Measurements from ENCODE around the gene ITGA6.

The ITGA6 gene

GRCh38 chr2:172467382-172467781 is 40.0 kb downstream of the ITGA6 start:
- DNase-seq = no peak

DNA sequence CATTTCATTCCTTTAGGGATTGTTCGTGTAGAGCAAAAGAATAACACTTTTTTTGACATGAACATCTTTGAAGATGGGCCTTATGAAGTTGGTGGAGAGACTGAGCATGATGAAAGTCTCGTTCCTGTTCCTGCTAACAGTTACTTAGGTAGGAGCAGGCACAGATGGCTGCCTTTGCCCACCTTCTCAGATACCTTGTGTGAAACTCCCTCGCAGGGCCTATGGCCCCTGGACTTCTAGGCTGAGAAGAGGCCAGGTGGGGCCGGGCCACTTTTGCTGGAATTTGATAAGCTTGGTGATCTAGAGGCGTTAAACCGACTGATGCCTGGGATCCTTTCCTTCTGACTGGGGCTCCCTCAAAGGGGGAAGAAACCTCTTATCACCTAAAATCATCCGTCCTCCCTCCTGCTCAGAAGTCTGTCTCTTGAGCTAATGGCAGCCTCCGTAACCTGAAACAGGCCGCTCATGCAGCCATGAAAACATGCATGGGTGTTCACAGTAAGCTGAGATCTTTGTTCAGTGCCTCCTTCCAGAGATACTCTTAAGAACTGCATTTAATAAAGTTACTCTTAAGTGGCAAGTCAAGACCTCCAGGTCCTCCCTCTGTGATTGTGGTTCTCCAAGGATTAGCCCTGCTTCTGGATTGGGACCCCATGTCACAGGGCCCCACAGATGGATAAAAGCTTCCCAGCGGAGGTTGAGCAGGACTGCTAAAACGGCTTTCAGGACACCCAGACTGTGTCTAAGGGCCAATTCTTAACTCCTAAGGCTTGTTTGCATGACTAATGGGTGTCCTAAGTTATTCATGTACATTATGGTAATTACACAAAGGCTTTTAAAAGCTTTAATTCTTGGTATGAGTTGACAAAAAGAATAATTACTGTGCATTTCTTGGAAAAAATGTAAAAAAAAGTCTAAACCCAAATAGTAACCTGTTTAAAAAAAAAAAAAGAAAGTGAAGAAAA is 43.9 kb downstream of the ITGA6 start:
- DNase-seq = no peak

GRCh38 chr2:172472446-172473033 is 45.2 kb downstream of the ITGA6 start:
- peak; percentile 56 for DNase-seq

DNA sequence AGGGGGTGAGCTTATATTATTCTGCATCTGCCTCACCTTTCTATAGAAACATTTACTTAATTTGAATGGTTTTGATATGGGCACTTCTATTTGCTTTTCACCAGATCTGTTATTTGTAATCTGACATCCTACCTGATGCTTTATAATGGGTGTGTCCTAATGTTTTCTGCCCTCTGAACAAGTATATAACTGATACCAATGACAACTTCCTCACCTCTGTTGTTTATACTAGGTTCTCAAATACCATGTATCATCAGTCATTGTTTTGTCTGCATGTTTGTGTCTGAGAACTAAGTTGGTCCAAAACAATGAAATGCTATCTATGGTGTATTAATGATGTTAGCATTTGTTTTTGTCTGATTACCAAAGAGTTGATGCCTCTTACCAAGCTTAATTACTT is 45.8 kb downstream of the ITGA6 start:
- DNase-seq = no peak

GRCh38 chr2:172478353-172478752 is 51.0 kb downstream of the ITGA6 start:
- DNase-seq = no peak

- peak; percentile 22 for DNase-seq
Observed at GRCh38 chr2:172480301-172481218, 53.2 kb downstream of the ITGA6 start.

DNA sequence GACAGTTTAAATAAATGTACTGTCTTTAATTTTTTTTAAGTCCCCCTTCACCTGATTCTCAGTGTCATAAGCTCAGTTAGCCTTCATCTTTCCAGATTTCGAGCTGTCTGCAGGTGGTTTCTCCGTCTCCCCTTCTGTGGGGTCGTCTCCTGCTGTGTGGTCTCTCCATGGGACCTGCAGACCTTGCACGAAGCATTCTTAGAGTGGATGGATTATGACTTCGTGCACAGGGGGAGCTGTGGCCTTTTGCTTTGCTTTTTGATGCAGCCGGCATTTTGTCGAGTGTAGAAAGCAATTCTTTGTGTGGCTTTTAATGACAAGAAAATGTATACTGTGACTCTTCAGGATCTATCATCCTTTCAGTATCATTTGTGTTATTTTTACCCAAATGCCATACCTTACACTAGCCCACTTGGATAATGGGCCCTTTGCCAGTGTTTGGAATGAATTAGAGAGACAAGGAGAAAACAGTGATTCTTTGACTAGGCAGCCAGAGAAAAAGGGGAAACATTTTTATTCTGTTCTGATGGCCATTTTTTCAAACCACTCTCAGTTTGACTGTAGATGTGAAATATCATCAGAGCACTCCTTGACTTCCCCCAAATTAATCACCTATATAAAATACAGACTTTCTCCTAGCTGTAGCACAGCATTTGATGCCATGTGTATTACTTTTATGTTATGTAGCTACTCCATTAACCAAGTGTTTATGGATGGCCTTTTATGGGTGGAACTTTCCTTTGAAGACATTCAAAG is 54.3 kb downstream of the ITGA6 start:
- DNase-seq = no peak

DNA sequence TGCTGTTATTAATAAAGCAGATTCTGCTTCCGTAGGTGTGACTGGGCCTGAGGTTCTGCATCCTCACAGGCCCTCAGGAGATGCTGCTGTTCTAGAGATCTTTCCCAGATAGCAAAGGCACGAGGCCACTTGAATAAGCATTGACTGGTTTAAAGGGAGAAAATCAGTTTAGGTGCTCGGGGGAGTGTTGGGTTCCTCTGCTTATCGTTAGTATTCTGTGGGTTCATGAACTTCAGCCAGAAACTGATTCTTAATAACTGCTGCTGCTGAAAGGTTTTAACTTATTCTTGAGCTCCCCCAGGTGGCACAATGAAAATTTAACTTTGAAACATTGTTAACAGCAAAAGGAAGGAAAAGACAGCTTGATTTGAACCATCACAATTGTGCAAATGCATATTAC is 56.9 kb downstream of the ITGA6 start:
- peak; percentile 34 for DNase-seq

DNA sequence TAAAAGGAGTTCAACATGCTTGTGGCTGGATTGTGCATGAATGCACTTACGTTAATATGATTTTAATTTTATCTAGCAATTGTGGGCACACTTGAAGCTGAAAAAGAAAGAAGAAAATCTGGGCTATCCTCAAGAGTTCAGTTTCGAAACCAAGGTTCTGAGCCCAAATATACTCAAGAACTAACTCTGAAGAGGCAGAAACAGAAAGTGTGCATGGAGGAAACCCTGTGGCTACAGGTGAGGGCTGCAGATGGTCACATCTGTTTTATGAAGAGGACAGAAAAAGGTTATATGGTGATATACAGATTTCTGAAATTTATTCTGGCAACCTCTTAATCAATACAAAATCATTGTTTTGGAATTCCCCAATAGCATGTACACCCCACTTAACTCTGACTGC is 57.3 kb downstream of the ITGA6 start:
- no peak for DNase-seq

- DNase-seq = no peak
Observed at GRCh38 chr2:172488556-172488955, 61.2 kb downstream of the ITGA6 start.

- DNase-seq = no peak
Observed at GRCh38 chr2:172489681-172490080, 62.3 kb downstream of the ITGA6 start.

DNA sequence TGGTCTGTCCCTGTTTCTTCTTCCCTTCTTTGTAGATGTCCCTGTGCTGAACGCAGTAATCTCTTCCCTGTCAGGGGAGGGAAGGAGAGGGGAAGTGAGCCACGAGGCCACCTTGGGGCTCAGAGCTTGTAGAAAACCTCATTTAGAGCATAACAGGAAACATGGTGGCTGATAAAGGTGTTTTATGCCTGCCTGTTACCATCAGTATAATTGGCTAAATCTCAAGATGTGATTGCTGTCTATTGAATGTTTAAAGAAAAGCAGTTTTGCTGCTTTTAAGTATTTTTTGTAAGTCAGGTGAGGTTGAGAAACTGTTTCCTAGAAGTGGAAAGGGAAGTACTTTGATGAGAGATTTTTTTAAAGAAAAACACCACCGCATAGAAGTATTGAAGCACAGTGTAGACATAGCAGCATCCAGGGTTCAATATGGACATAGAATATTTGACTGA is 68.8 kb downstream of the ITGA6 start:
- peak; percentile 64 for DNase-seq

DNA sequence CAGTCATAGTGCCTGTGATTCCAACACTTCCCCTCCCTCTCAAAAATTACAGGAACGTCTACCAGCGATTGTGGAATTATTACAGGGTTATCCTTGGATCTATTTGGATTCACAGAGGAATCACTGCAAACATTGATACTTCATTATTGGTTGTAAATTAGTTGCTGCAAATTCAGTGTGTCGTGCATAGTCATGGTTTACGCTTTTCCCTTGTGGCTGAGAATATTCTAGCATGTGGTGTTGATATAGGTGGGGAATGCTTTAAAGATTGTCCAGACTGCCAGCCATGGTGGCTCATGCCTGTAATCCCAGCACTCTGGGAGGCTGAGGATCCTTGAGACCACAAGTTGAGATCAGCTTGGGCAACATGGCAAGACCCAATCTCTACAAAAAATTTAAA is 79.8 kb downstream of the ITGA6 start:
- DNase-seq = no peak

DNA sequence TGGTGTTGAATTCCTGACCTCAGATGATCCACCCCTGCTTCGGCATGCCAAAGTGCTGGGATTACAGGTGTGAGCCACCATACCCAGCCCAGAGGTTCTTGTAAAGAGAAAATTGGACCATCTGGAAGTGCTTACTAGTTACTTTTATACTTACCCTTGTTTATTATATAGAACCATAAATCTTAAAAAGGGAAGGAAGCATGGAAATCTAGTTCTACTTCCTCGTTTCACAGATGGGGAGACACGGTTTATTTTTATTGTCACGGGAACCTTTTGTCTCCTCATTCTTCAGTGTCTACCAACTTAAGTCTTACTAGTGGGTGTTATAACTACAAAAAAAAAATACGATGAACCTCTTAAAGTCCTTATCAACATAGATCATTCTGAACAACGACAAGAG is 82.7 kb downstream of the ITGA6 start:
- DNase-seq = no peak

DNA sequence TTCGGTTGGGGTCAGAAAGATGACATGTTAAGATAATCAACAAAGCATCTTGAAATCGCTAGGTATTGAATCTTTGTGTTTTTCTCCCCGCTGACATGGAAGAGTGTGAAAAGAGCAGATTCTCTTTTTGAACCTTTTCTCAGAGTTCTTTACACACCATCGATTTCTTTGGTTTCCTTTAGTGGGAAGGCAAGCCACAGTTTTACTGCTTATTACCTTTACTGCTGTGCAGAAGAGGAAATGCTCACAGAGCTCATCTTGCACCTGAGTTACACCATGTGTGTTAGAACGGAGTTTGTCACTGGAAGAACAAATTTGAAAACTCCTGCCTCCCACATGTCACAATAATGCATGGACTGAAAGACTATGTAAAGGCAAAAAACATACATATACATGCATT is 83.2 kb downstream of the ITGA6 start:
- DNase-seq = no peak

GRCh38 chr2:172512810-172513523 is 85.6 kb downstream of the ITGA6 start:
- no peak for DNase-seq

GRCh38 chr2:172513524-172513900 is 86.1 kb downstream of the ITGA6 start:
- DNase-seq = no peak

DNA sequence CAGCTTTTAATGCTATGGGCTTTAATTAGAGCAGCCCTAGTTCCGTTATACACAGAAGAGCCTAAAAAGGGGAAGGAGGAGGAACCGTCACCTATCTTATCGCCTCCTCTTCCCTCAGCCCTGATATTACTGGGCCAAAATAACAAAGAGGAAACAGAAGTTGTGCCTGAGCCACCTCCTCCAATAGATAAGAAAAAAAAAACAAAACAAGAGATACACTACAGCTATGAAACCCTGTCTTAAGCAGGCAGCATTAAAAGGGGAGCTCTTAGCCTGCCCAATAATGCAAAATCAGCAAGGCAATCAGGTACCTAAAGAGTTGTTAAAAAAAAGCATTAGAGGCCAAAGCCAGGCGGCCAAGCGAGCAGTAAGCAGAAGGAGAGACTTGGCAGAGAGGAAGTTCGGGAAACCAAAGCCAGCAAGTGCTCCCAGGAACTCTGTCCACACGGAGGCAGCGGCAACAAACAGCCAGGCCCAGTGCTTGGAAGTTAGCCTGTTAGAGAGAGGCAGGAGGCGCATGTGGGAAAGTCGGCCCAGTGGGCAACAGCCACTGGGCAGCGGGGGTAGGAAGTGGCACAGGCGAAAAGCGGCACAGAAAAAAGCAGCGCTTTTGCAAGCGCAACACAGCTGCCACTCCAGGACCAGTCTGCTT is 86.7 kb downstream of the ITGA6 start:
- no peak for DNase-seq

GRCh38 chr2:172516299-172516698 is 88.9 kb downstream of the ITGA6 start:
- DNase-seq = no peak

DNA sequence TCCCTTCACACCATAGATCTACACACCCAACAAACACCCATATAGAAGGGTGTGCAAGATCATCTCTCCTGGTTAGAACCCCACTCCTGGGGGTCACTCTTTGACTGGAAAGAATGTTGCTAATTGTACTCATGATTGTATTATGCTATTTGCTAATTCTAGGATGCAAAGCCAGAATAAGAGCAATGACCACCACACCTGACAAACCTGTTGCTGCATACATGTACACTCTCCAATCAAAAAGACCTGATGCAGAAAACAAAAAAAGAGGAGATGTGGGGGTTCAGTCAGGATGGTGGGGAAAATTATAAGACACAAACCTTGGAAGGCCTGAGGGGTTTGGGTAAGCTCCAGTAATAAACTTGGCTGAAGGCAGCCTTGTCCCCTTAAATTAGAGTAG is 91.6 kb downstream of the ITGA6 start:
- no peak for DNase-seq

DNA sequence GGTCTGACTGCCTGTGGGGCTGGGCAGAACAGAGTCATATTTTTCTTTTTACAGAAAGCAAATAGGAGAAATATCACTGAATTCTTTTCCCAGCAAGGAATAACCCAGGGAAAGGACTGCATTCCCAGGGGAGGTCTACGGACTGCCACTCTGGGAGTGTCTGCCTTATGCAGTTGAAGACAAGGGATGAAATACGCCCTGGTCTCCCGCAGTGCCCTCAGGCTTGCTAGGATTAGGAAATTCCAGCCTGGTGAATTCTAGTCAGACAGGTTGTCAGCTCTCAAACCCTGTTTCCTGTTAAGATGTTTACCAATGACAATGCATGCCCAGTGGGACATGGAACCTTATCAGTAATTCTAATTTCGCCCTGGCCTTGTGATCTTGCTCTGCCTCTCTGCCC is 98.2 kb downstream of the ITGA6 start:
- DNase-seq = no peak
